Fibroblast of mammary gland (primary cell): Measurements from ENCODE around the gene FIBCD1.

Experiments
- DNase-seq: peaks from one replicate; pipeline ENCODE4 v3.0.0-alpha.2; 2010; ENCODE audit warnings: low read depth
- H3K4me3 ChIP-seq: 2 replicates; pipeline ENCODE4 v1.5.1; 2011; ENCODE audit warnings: low read depth, mild to moderate bottlenecking, low read length, moderate library complexity; ENCODE audit not compliant: control insufficient read depth
- CTCF ChIP-seq: conservative IDR thresholded peaks from 2 replicates; pipeline ENCODE4 v1.5.1; 2011; ENCODE audit warnings: low read depth, low read length, inconsistent platforms; ENCODE audit not compliant: control insufficient read depth, insufficient read depth

The FIBCD1 gene

DNA sequence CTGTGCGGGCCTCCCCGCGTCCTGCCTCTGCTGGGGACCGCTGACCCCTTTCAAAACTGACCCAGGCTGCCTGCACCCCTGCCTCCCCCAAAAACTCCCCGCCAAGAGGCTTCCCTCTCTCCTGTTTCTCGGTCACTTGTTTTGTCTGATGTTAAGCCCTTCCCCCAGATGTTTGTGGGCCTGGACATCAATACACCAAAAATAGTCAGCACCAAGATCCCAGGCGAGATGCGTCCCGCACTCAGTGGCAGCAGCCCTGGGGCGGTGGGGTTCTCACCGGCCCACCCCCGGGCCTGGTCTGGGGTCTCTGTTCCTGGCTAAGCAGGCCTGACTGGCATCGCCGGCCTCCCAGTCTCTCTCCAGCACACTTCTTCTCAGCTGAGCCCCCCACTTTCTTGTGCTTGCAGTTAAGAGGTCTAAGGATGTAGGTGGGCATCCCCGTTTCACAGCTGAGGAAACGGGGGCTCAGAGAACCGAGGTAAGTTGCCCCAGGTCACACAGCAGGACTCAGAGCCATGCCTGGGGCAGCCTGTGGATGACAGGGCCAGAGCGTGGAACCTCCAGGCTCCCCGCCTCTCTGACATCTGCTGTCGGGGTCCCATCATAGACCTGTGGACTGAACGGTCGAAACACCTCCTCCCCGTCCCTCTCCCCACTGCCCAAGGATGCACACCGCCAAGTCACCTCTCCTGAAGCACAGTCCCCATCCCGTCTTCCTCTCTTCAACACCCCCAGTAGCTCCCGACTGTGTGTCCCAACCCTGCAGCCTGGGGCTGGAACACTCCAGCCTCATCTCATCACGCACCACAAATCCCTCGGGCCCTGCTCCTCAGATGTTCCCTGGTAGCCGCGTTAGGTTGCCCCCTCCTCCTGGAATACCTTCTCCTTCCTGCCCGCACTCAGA is 16.8 kb downstream of the FIBCD1 start:
- H3K4me3 ChIP-seq = no peak overlapping the region
- no peak for TF ChIP-seq CTCF
- DNase-seq = no peak

- no peak overlapping the region for H3K4me3 ChIP-seq
- TF ChIP-seq CTCF = no peak
- DNase-seq = no peak
Measured at GRCh38 chr9:130921300-130921988, 17.6 kb downstream of the FIBCD1 start.

GRCh38 chr9:130920762-130921299 is 18.2 kb downstream of the FIBCD1 start:
- DNase-seq = no peak
- no peak for TF ChIP-seq CTCF
- H3K4me3 ChIP-seq = no peak overlapping the region

DNA sequence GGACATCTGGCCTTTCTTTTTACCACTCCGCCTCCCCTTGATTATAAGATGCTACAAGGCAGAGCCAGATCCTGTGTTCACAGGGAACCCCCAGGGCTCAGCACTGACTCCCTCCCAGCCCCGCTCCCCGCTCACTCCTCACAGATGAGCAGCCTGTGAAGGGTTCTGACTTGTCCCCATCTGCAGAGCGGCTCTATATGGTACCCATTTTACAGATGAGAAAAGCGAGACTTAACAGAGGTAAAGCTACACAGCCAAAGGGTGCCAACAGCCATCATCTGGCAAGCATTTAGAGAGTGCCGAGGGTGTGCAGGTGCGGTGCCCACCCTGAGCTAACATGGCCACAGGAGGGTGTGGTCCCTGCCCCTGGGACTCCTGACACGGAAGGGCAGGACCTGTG is 18.8 kb downstream of the FIBCD1 start:
- no peak for DNase-seq
- no peak for TF ChIP-seq CTCF
- H3K4me3 ChIP-seq = no peak overlapping the region

DNA sequence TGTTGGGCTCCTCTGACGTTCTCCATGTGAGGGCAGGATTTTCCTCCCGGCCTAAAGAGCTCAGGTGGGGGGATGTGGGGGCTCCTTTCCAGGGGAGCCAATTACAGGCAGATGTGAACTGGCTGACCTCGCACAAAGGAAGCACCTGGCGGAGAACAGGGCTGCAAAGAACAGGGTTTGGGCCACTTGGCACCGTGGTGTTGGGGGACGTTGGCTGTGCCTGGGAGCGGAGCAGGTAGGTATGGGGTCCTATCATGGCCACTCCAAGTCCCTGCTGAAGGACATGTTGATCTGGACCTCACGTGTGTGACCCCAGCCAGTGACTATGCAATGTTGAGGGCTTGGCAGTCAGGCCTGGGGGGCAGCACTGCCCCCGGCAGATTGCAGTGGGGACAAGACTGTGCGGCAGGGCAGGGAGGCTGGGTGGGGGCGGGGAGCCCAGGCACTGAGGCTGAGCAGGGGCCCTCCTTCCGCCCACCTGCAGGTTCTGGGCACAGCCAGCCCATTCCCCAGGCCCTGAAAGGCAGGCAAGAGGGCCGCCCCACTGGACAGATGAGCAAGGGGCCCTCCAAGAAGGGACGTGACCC is 19.4 kb downstream of the FIBCD1 start:
- no peak for DNase-seq
- no peak for TF ChIP-seq CTCF

GRCh38 chr9:130918826-130919558 is 20.1 kb downstream of the FIBCD1 start:
- DNase-seq = no peak
- TF ChIP-seq CTCF = no peak
- no peak overlapping the region for H3K4me3 ChIP-seq

More for the DNA sequence above, 19.4 kb downstream of the FIBCD1 start:
- no peak overlapping the region for H3K4me3 ChIP-seq
